Endothelial cell of umbilical vein (primary cell): Measurements from ENCODE around the gene STRN3. TPM values are rescaled to one million over a fixed set of nuclear protein-coding genes. Genes with fewer than 3 reads are reported as not detected.

Experiments used
- BruUV-seq: library from RNA; stranded (reverse); fragments of 400-500 nt; replicated peaks from 2 replicates; lab custom pipeline; 2021; lab: Mats Ljungman, UMichigan
- CTCF ChIA-PET: fragments of 300-600, 350-600 bp; sonication (Branson Sonifier 250); formaldehyde crosslinking; loops from one replicate; lab custom pipeline; 2021; ENCODE audit warnings: antibody characterized with exemption, inconsistent platforms; lab: Charles Lee
- POLR2A ChIA-PET: fragments of 300-600, 350-600 bp; sonication (Branson Sonifier 250); formaldehyde crosslinking; loops from one replicate; lab custom pipeline; 2021; ENCODE audit warnings: antibody characterized with exemption, inconsistent platforms; lab: Charles Lee
- DNase-seq: peaks from one replicate; pipeline ENCODE4 v3.0.0-alpha.2; 2011; ENCODE audit warnings: low read depth, low spot score
- FAIRE-seq: peaks from 2 replicates; lab custom pipeline; 2011; peaks lifted over from hg19 to GRCh38; lab: Jason Lieb, UNC
- H2AFZ ChIP-seq: 2 replicates; pipeline ENCODE4 v1.6.0; 2012; ENCODE audit warnings: low read depth, low read length, control low read depth, inconsistent platforms
- H3K27ac ChIP-seq: 2 replicates; pipeline ENCODE4 v1.5.1; 2011; ENCODE audit warnings: low read depth, mild to moderate bottlenecking, control low read depth, low read length, moderate library complexity; ENCODE audit not compliant: insufficient read depth
- H3K27me3 ChIP-seq, 2 experiments: 2 replicates each; pipeline versions ENCODE4 v1.6.0 to v1.6.1; 2011; ENCODE audit warnings: low read length in 2 of 2, mixed read lengths in 1 of 2; ENCODE audit not compliant: control insufficient read depth in 2 of 2, insufficient read depth in 2 of 2
- H3K36me3 ChIP-seq, 2 experiments: 2 replicates in 1 of 2; 3 replicates in 1 of 2; pipeline ENCODE4 v1.5.1; 2011; ENCODE audit warnings: low read length in 2 of 2, mild to moderate bottlenecking in 1 of 2, moderate library complexity in 1 of 2; ENCODE audit not compliant: control insufficient read depth in 2 of 2, insufficient read depth in 2 of 2; ENCODE audit errors: extremely low read depth in 1 of 2
- H3K4me1 ChIP-seq: 3 replicates; pipeline ENCODE4 v1.5.1; 2011; ENCODE audit warnings: mild to moderate bottlenecking, low read length; ENCODE audit not compliant: control insufficient read depth, insufficient read depth; ENCODE audit errors: extremely low read depth
- H3K4me2 ChIP-seq: 2 replicates; pipeline ENCODE4 v1.6.1; 2011; ENCODE audit warnings: low read length, control low read depth, mixed read lengths; ENCODE audit not compliant: insufficient read depth
- H3K4me3 ChIP-seq, 3 experiments: fragments of 200-600 bp in 1 of 3; sonication (generic), shearing (Covaris generic) in 1 of 3; replicated peaks in 1 of 3; 2 replicates each; pipeline ENCODE4 v1.5.1; 2011 to 2016; ENCODE audit warnings: control low read depth in 3 of 3, low read length in 3 of 3, mild to moderate bottlenecking in 2 of 3, inconsistent platforms in 1 of 3, low read depth in 1 of 3, moderate library complexity in 1 of 3; ENCODE audit not compliant: insufficient read depth in 1 of 3
- H3K79me2 ChIP-seq: 2 replicates; pipeline ENCODE4 v1.6.0; 2012; ENCODE audit warnings: low read length, inconsistent platforms; ENCODE audit not compliant: control insufficient read depth, insufficient read depth
- H3K9ac ChIP-seq: replicated peaks from 2 replicates; pipeline ENCODE3; 2011; ENCODE audit warnings: low read length, control low read depth; ENCODE audit not compliant: insufficient read depth; ENCODE audit errors: extremely low read depth
- H3K9me1 ChIP-seq: replicated peaks from 3 replicates; pipeline ENCODE4 v1.6.0; 2011; ENCODE audit warnings: mild to moderate bottlenecking, low read length; ENCODE audit not compliant: control insufficient read depth, insufficient read depth; ENCODE audit errors: extremely low read depth
- H3K9me3 ChIP-seq: replicated peaks from 2 replicates; pipeline ENCODE4 v1.5.1; 2012; ENCODE audit warnings: low read length, inconsistent platforms; ENCODE audit not compliant: control insufficient read depth, insufficient read depth
- H4K20me1 ChIP-seq: replicated peaks from 2 replicates; pipeline ENCODE3; 2011; ENCODE audit warnings: mild to moderate bottlenecking, low read length; ENCODE audit not compliant: control insufficient read depth, insufficient read depth; ENCODE audit errors: extremely low read depth
- EZH2 ChIP-seq: IDR thresholded peaks from 2 replicates; pipeline ENCODE4 v1.6.1; 2012; ENCODE audit warnings: borderline replicate concordance, low read depth, mild to moderate bottlenecking, moderate library complexity, low read length, inconsistent platforms; ENCODE audit not compliant: severe bottlenecking
- FOS ChIP-seq: IDR thresholded peaks from 2 replicates; pipeline ENCODE4 v1.6.1; 2011; ENCODE audit warnings: mild to moderate bottlenecking, low read length, moderate library complexity, borderline replicate concordance; ENCODE audit not compliant: insufficient read depth
- GATA2 ChIP-seq: IDR thresholded peaks from 2 replicates; pipeline ENCODE4 v1.7.0; 2011; ENCODE audit warnings: low read depth, mild to moderate bottlenecking, moderate library complexity, mixed read lengths, low read length; ENCODE audit not compliant: insufficient read length, insufficient read depth
- JUN ChIP-seq: IDR thresholded peaks from 2 replicates; pipeline ENCODE4 v1.6.1; 2011; ENCODE audit warnings: borderline replicate concordance, low read depth; ENCODE audit not compliant: insufficient read length, insufficient read depth
- MYC ChIP-seq: IDR thresholded peaks from one replicate; pipeline ENCODE4 v1.6.1; 2011; ENCODE audit warnings: mild to moderate bottlenecking, low read depth, low read length
- POLR2A ChIP-seq: IDR thresholded peaks from 2 replicates; pipeline ENCODE4 v1.6.1; 2012; ENCODE audit warnings: low read depth, mild to moderate bottlenecking, control low read depth, low read length
- POLR2AphosphoS5 ChIP-seq: IDR thresholded peaks from 2 replicates; pipeline ENCODE4 v1.6.1; 2012; ENCODE audit warnings: low read depth, mild to moderate bottlenecking, control low read depth, low read length, moderate library complexity; ENCODE audit not compliant: insufficient read depth
- dilution Hi-C: fragments of 300-500 bp; cut with MboI; formaldehyde crosslinking; loops from one replicate; pipeline ENCODE4 v1.15.0; 2019; ENCODE audit warnings: low sequenced_read_pairs; ENCODE audit not compliant: extremely low pct_ligation_motif_present
- intact Hi-C: fragments of 100-400 bp; cut with micrococcal nuclease; formaldehyde crosslinking; loops from one replicate; pipeline ENCODE4 v1.10.0; 2022
- polyA plus RNA-seq, 4 experiments: library from polyadenylated mRNA; depleted of rRNA in 3 of 4; stranded (reverse) in 3 of 4; unstranded in 1 of 4; fragments of >200 nt; gene quantifications; 2 replicates each; pipeline versions ENCODE4 v1.2.1 to v1.2.3, GENCODE V29; 2011 to 2012; ENCODE audit warnings: missing spikeins in 1 of 4
- total RNA-seq: library from RNA; stranded (reverse); gene quantifications from 2 replicates; pipeline ENCODE4 v1.2.3, GENCODE V29; 2021
- TF ChIP-seq, protein P1 (sequence below): IDR thresholded peaks from 2 replicates; pipeline ENCODE4 v1.6.1; 2011; ENCODE audit not compliant: insufficient read depth, insufficient read length
- TF ChIP-seq, protein P2 (sequence below), 2 donors: IDR thresholded peaks; 1 replicate in 1 of 2; 2 replicates in 1 of 2; pipeline ENCODE4 v1.5.1; 2011; ENCODE audit warnings: low read length in 2 of 2, mild to moderate bottlenecking in 2 of 2, moderate library complexity in 2 of 2, control low read depth in 1 of 2, inconsistent platforms in 1 of 2, low read depth in 1 of 2; ENCODE audit not compliant: insufficient read depth in 1 of 2; ENCODE audit errors: extremely low read depth in 1 of 2

The STRN3 gene
- total and polyA plus RNA-seq, 2 donors (not counting 3 experiments of a cell fraction or from before 2014, with no cell fraction given): 8.4 to 35.1 TPM

DNA sequence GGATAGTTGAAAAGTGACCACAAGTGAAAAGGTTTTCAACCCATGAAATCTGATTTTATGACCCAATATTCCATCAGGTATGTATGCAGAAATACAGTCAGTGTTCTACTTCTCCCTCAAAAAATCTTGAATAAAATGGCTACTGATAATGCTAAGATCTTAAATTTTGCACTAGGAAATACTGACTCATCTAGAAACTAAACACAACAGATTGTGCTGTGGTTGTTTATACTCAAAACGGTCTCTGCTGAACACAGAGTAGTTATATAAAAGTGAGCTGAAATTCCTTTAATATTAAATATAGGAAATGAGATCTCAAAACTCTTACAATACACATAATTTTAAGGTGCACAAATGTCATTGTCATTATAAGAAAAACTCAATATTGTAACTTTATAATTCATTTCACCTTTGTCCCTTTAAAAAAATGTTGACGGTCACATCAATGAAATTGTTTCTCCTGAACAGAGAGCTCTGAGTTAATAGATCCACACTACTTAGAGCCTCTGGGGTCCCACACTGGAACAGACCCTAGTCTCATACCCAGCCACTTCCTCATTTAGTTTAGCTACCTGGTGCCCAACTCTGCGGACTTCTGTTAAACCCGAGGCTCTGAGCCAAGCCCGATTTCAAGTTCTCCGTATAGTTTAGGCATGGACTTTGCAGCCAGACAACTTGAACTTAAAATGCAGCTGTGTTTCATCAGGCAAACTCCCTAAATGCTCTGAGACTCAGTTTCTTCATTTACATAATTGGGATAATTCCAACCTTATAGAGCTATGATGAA lies 142.5 kb downstream of the STRN3 start:
- Histone ChIP-seq H3K4me1 (no peaks in the 10 kb centered on the region), H3K36me3 (no peaks in the 10 kb centered on the region), H3K9ac (no peak overlapping the region), H3K27me3 (peaks cover 0 to 2% of the 10 kb centered on the region in 2 experiments), H3K9me1 (no peaks in the 10 kb centered on the region), H3K79me2 (no peaks in the 10 kb centered on the region), H3K4me2 (no peak overlapping the region), H2AFZ (no peak overlapping the region), H3K9me3 (no peaks in the 10 kb centered on the region), H3K4me3 (no peak overlapping the region), H3K27ac (no peak overlapping the region), H4K20me1 (no peaks in the 10 kb centered on the region)
- FAIRE-seq: no peak
- BruUV-seq: no TSS peak
- TF ChIP-seq FOS: no peak
- no peak for TF ChIP-seq MYC
- no peak for TF ChIP-seq POLR2A
- TF ChIP-seq, protein P1, sequence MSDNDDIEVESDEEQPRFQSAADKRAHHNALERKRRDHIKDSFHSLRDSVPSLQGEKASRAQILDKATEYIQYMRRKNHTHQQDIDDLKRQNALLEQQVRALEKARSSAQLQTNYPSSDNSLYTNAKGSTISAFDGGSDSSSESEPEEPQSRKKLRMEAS: no peak
- TF ChIP-seq, protein P2, sequence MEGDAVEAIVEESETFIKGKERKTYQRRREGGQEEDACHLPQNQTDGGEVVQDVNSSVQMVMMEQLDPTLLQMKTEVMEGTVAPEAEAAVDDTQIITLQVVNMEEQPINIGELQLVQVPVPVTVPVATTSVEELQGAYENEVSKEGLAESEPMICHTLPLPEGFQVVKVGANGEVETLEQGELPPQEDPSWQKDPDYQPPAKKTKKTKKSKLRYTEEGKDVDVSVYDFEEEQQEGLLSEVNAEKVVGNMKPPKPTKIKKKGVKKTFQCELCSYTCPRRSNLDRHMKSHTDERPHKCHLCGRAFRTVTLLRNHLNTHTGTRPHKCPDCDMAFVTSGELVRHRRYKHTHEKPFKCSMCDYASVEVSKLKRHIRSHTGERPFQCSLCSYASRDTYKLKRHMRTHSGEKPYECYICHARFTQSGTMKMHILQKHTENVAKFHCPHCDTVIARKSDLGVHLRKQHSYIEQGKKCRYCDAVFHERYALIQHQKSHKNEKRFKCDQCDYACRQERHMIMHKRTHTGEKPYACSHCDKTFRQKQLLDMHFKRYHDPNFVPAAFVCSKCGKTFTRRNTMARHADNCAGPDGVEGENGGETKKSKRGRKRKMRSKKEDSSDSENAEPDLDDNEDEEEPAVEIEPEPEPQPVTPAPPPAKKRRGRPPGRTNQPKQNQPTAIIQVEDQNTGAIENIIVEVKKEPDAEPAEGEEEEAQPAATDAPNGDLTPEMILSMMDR (IDR thresholded peaks at IDR 0.05; ENCODE audit: extremely low read depth in 1 of 2, insufficient read depth in 1 of 2, low read depth in 1 of 2, low read length in 2 of 2): no peak
- TF ChIP-seq JUN: no peak
- no peak for TF ChIP-seq EZH2
- TF ChIP-seq GATA2: no peak
- TF ChIP-seq POLR2AphosphoS5: no peak
- ChIA-PET CTCF (no interaction called here), POLR2A (interaction anchor here (0.8 kb wide), 1 partner anchor 11 kb away, joined by 3 read pairs; no protein-coding TSS in a partner anchor)
- no peak for DNase-seq
- dilution Hi-C loops: no loop called here
- intact Hi-C loops: no loop called here
